GM18519 (cell line): ENCODE results near the gene ATP5ME.
"Not testable (repeated sequence)": the region's sequence is repeated elsewhere in the genome, so short reads cannot be mapped to it uniquely, and the experiment has no call there.

Source experiments
- ATAC-seq: cut with Tn5 transposase; IDR thresholded peaks from one replicate; pipeline ENCODE4 v1.9.1; 2021; ENCODE audit warnings: mild to moderate bottlenecking, moderate library complexity; ENCODE audit not compliant: unreplicated experiment, low FRiP score

The ATP5ME gene

DNA sequence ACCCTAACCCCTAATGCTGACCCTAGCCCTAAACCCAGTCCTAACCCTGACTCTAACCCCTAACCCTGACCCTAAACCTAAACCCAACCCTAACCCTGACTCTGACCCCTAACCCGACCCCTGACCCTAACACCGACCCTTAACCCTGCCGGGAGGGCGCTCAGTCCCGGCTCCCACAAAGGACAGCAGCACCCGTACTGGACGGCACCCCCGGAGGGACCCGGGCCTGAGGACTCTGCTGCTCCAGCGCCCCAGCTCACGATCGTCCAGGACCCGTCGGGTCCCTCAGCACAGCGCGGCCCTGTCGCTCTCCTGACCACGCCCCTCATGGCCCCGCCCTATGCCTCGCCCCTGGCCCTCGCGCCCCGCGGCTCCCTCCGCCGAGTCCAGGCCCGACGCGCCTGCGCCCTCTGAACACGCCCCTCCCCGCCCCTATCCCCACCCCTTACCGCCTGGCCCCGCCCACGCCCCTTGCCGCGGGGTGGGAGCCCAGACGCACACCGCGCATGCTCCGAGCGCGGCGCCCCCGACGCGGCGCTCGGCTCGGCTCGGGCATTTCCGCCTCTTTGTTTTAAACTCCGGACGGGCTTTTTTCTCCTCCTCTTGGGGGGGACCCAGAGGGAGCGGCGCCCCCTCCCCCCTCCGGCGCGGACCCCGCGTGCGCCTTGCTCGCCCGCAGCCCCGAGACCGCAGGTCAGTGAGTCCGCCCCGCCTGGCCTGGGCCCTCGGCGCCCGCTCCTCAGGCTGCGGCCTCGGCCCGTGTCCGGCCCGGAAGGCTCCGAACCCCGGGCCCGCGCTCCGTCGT lies 31.4 kb upstream of the ATP5ME start, which contains the start of gene PCGF3:
TSS of gene PCGF3 (plus strand) at position 555 of the 805 bp plus-strand sequence. CDS start 27,849 bp downstream, outside the sequence.
- peak; percentile 79 for ATAC-seq

DNA sequence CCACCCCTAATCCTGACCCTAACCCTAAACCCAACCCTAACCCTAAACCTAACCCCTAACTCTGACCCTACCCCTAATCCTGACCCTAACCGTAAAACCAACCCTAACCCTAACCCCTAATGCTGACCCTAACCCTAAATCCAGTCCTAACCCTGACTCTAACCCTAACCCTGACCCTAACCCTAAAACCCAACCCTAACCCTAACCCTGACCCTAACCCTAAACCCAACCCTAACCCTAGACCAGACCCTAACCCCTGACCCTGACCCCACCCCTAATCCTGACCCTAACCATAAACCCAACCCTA lies 30.8 kb upstream of the ATP5ME start:
- ATAC-seq, result no peak

DNA sequence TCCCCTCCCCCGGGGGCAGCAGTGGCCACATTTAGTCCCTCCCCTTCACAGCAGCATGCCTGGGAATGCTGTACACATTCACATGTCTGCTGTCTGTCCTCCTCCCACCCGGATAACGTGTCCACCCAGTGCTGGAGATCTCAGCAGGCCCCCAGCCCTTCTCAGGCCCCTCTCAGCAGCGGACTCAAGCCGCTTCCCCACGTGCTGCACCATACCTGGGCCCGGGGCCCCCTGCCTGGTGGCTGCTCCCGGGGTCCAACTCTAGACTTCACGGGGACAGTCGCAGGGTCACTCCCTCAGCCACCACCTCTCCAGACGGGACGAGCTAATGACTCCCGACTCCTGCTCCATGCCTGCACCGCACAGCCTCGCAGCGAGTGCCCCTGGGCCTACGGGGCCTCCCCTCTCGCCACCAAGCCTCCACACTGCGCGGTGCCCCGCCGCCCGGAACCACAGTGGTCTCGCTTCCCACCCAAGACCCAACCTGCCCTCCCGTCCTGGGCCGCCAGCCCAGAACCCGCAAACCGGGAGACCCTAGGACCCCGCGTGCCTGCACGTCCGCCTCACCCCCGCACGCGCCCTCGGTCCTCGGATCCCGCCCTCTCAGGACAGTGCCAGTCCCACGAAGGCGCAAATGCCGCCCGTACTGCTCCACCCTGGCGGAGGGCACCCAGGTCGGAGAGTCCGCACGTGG lies 30.3 kb upstream of the ATP5ME start:
- no peak for ATAC-seq

DNA sequence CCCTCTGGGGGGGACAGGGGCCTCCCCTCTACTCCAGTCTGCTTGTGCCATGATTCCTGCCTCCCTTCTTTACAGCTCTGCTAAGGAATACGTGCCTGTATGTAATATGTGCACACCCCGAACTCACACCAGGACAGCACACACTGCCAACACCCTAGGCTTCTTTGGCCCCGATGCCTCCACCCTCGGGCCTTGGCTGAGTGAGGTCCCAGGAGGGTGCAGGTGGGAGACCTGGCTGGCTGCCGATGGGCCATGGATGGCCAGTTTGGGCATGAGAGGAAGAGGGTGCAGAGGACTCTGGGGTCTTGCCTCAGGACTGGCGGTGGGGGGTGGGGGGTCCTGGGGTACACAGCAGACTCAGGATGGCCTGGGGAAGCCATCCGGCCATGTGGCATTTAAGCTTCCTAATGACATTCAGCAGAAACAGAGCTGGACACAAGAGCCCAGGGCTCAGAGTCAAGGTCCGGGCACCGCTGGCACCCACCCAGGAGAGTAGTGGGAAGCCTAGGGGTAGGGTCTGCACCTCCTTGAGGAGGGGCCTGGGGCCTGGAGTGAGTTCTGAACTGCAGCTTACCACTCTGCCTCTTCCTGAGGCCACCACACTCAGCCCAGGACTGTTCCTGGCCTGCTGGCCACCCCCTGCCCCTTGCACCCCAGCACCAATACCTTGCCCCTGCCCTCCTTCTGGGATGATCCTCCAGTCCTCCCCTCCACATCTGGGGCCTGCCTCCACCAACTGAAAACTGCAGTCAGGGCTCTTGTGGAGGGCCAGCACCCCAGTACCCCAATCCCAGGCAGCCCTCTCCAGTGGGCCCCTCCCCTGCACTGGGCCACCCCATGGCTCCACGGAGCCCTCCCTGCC lies 29.5 kb upstream of the ATP5ME start:
- no peak for ATAC-seq

DNA sequence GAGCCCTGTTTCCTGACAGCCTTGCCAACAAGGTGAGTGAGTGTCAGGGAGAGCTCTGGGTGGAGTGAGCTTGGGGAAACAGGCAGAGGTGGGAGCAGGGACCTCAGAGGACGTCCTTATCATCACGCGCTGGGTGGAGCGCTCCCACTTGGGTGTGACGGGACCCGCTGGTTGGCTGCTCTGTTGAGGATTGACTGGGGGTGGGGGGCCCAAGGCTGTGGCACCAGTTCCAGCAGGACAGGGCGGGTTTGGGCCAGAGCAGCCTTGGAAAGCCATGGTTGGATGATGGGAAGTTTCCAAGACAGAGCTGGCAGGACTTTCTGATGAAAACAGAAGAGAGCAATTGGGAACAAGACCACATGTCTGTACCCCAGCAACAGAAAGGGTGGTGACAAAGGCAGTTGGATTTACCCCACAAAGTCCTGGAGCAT lies 28.6 kb upstream of the ATP5ME start:
- ATAC-seq, result no peak

DNA sequence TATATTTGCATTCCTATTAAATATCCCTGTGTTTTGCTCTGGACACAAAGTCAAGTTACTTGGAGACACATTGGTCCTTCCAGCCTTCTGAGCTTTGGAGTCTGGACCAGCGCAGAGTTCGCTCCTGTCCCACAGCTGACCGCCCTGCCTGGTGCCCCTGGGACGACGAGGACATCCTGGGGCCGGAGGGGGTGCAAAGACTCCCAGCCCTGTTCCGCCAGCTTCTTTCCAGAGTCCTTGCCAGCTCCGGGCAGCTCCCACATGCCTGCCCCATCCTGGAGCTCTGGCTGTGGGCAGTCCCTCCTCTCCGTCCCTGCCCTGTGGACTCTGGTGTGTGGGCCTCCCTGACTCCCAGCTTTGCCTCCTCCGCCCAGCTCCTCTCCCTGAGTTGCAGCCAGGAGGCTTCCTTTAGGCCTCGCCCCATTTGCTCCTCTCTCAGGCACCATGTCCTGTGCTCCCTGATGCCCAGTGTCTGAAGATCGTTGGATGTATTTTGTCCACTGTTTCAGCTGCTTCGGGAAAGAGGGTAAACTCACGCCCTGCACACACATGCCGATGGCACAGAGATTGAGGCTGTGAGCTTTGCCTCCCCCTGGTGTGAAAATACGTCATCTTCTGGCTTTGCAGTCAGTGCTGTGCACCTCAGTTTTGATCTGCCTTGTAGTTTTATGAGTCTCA lies 26.6 kb upstream of the ATP5ME start:
- ATAC-seq, result no peak

DNA sequence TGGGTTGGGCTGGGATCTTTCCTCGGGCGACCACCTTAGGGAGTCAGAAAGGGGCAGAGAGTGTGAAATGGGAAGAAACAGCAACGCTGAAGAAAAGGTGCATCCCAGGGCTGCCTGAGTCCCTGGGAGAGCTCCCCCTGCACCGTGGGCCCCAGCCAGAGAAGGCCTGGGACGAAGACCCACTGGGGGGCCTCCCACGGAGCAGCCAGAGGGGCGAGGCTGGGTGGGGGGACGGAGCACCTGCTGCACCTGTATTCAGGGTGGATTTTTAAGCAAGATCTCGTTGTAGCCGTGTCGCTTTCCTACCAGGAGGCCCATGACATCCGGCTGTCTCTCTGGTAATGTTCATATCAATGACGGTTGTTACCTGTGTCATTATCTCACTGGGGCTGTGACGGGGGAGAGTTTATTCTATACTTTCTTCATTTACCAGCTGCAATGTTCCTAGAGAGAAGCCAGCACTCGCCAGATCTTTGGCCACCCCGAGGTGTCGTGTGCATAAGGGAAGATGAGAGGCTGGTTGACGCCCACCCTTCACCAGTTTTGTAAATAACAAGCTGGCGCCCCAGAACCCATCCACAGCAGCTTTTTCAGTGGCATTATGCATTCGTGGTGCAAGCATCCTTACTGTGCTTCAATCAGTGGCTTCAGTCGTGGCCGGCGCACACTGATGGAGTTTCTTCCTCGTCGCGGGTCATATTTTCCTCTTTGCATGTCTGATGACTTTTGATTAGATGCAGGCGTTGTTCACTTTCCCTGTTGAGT lies 25.9 kb upstream of the ATP5ME start:
- ATAC-seq, result no peak

DNA sequence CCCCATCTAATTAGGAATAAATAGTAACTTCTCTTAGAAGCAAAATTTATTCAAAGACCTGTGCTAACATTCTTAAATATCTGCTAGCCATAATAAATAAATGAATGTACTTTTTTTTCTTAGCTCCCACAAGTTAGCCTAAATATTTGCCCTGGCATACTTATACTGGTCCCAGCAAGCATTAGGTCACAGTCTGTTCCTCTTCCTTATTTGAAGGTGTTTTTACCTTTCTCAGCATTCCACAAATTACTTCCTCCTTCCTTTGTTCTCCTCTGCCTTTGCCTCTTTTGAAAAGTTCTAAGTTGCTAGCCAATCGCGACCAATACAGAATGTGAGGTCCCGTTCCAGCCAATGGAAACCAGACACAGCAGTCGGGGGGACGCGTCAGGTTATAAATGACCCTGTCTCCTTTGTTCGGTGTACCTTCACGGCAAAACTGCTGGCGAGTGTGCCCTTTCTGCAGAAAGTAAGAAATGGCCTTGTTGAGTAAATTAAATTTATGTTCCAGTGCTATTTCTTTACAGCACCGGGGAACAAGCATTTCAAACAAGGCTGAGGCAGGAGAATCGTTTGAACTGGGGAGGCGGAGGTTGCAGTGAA lies 20.4 kb upstream of the ATP5ME start:
- ATAC-seq, result not testable (repeated sequence)

DNA sequence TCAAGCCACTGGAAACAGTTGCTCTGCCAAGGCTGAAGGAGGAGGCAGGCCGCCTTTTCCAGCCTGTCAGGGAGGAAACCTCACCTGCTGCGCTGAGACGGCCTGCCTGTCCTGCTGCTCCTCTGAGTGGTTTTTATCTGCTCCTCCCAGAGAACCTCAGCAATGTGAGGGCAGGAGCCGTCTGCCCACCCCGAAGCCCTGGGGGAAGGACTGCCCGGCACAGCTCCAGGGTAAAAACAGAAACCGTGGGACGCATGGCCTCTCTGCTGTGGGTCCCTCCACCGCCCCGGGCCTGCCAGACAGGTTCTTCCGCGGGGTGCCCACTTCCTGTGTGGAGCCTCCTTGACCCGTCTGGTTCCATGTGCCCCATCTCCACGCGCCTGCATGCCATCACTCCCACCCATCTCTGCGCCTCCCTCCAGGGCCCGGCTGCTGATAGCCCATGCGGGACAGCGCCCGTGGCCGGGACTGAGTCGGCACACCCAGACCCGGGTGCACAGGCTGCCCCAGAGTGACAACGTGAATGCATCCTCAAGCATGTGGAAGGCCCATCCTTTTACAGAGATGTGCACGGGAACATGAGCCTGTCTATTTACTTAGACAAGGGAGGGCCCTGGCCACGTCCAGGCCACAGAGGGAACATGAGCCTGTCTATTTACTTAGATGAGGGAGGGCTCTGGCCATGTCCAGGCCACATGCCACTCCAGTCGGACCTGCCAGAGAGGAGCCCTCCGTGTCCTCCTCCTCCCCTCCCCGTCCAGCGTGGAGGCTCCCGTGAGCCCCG lies 18.9 kb upstream of the ATP5ME start:
- ATAC-seq, result no peak

DNA sequence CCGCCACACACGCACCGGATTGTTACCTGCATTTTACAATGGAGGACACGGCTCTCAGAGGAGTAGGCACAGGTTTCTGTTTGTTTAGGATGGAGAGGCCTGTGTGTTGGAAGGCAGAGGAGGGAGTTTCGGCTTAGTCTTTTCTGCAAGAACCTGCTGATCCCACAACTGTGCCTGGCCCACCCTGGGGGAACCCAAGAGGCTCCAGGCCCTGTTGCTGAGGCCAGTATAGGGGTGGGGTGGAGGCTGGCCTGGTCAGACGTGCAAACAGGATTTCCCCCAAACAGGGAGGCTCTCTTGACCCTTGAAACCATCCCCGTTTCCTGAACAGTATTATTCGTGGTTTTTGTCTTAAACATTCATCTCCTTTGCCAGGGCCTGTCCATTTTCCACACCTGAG lies 15.6 kb upstream of the ATP5ME start:
- no peak for ATAC-seq

DNA sequence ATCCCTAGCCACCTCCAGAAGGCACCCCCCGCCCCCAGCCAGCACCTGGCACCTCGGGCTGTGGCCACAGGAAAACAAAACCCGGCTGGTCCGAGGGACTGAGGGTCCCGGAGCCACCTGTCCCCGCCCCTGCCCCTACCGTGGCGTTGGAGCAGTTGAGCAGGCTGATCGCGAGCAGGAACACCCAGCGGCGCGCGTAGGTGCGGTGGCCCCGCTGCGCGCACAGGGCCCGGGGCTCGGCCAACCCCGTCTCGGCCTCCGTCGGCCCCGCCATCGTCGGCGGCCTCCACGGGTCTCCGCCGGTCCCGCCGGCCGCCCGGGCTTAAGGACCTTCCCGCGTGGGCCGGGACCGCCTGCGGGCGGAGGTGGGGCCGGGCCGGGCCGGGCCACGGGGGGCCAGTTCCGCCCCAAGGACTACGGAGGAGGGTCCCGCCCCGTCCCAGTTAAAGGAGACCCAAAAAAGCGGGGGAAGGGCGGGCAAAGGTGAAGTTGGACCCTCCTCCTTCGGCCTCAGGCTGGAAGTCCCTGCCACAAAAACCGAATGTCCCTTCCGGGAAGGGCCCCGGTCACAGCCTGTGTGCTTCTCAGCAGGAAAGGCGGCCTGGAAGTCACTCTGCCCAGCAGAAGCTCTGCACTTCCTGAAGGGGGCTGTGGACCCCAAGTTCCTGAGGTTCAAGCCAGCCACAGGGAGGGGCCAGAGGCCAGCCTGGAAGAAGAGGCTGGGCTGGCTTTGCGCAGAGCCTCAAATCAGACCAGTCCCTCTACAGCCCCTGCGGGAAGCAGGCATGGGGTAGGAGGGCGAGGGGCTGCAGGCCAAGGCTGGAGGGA lies 15.0 kb upstream of the ATP5ME start, which contains the start of gene SLC49A3:
TSS of gene SLC49A3 (minus strand) at position 298 of the 828 bp plus-strand sequence. CDS start at position 274, 24 bp downstream.
- ATAC-seq, result no peak

DNA sequence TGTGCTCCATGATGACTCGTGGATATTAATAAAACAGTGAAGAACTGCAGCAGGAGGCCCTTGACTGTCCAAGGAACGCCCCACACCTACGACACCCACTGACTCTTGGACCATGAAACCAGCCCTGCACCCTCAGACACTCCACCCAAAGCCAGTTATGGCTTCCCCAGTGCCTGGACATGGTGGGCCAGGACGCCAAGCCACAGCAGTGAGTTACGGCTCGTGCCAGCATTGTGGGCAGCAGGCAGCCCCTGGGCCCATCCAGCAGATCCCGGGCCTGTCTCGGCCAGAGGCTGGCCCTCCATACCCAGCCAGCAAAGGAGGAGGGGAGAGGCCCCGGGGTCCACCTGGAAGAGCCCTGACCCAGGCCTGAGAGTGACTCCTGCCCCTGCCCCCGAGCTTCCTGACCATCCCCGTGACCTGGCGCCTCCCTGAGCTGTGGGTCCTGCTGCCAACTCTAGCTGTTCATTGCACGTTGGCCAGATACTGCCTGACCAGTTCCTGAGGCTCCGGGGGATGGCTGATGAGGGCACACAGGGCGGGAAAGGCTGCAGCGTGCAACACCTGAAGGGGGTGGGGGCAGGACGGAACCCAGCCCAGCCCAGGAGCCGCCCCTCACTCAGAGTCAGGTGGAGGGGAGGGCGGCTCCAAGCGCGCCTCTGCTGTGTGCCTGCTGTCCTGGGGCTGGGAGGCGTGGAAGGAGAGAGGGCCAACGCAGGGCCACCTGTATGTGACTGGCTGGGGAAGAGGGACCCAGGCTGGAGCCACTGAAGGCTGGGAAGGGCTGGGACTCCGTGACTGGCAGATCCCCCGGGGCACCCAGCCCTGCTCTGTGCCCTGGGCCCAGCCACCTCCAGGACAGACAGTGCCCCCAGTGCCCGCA lies 14.1 kb upstream of the ATP5ME start:
- no peak for ATAC-seq

DNA sequence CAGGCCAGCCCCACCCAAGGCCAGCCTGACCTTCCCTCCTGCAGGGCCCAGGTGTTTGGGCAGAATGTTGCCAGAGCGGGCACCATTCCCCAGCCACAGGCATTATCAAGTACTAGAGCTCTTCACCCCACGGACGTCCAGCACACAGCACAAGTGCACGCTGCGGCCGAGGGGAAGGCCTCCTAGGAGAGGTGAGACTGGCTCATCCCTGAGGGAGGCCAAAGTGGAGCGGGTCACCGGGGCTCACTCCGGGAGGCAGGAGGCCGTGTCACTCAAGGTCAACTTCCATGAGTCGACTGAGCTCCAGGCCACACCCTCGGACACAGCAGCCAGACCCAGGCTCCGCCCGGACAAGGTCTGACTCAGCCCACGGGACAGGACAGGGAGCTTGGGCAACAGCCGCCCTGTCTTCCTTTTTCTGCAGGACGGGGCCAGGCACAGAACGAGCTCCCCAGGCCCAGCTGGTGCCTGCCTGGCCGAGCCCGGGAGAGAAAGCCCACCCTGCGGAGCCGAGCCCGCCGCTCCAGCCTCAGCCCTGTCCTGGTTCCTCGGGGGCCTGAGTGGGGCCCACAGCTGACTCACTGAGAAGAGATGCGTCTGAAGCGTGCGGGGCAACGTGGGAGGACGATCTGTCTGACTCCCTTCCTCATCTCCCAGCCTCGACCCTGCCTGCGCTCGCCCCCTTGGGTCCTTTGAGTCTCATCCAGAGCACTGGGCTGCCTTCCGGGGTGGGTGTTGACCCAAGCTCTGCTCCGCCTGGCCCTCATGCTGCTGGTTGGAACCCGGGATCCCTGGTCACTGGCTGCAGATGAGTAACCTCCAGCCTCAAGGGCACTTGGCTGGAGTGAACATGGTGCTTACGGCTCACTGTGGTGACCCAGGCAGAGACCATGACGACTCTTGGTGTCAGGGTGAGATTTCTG lies 13.2 kb upstream of the ATP5ME start:
- no peak for ATAC-seq

DNA sequence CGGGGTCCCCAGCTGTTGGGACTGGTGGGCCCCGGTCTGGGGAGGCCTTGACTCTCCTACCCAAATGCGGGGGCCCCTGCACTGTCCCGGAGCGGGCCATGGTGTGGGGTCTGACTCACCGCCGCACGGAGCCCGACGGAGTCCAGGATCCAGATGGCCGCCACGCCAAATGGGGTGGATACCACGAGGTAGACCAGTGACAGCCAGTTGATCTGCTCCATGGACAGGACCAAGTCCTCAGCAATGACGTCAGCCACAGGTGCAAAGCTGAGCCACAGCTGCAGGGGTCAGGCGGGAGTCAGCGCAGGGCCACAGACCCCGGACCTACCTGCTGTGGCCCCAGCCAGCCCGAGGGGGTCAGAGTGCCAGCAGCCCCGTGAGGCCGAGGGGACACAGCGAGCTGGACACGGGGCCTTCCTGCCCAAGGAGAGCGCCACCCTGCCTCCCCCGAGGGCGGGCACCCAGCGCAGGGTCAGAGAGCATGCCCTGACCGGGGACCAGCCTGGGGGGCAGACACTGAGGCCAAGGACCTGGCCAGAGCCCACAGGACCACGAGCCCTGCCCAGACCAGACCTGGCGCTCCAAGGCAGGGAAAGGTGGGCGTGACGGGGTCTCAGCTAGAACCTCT lies 12.5 kb upstream of the ATP5ME start:
- ATAC-seq, result no peak
